ENCODE data around the gene EXT2.

EXT2 gene

DNA sequence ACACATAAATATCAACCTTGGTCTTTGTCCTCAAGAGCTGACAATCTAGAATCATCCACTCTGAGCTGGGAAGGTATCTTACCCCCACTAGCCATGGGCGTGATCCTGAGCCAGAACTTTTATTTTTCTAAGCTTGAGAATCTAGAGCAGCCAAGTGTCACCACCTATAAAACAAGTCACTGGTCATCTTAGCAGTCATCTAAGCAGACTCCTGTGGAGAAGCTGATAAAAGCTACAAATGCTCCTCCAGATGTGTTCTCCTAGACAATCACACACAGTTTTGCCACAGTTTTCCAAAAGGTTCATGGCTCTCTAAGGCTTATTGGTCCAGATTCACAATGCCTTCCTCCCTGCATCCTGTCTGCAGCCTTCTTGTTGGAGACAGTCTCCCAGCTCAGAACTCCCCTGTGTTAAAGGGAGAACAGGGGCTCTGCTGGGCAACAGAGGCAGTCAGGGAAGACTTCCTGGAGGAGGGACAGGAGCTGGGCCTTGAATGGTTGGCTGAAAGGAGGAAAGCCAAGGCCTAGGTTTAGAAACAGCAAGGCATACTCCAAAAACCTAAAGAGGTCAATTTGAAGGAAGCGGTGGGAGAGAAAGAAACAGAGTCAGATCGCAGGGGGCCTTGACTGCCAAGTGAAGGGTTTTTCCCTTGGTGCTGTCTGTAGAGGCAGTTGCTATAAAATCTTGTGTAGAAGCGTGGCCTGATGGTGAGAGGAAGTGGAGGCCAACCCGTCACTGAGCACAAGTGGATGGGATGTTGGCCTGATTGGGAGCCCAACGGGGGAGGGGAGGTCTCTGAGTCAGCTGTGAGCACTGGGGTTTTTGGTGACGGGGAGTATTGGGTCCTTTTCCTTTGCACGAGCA is 172.5 kb downstream of the EXT2 start:
- no peak for TF ChIP-seq CSDC2 (CRISPR knock-in tag; IDR thresholded peaks at IDR 0.05)
- no peak for TF ChIP-seq CREB5 (CRISPR knock-in tag; IDR thresholded peaks at IDR 0.05; ENCODE audit: low read depth)
- no peak for TF ChIP-seq PPARA (CRISPR knock-in tag; IDR thresholded peaks at IDR 0.05; ENCODE audit: borderline replicate concordance)
- no peak for TF ChIP-seq CSRNP3 (CRISPR knock-in tag; IDR thresholded peaks at IDR 0.05)

GRCh38 chr11:44268614-44269080 is 173.2 kb downstream of the EXT2 start:
- TF ChIP-seq PPARA (CRISPR knock-in tag; IDR thresholded peaks at IDR 0.05; ENCODE audit: borderline replicate concordance) (no peak), GLIS3 (CRISPR knock-in tag; IDR thresholded peaks at IDR 0.05) (no peak), ZC3H10 (CRISPR knock-in tag; IDR thresholded peaks at IDR 0.05) (no peak), TSHZ2 (CRISPR knock-in tag; IDR thresholded peaks at IDR 0.05) (no peak), SNAI2 (CRISPR knock-in tag; IDR thresholded peaks at IDR 0.05) (no peak), OSR1 (CRISPR knock-in tag; IDR thresholded peaks at IDR 0.05) (no peak), ZNF8 (CRISPR knock-in tag; IDR thresholded peaks at IDR 0.05) (no peak), TOX (CRISPR knock-in tag; IDR thresholded peaks at IDR 0.05; ENCODE audit: borderline replicate concordance) (no peak), CSRNP3 (CRISPR knock-in tag; IDR thresholded peaks at IDR 0.05) (no peak), ISL1 (CRISPR knock-in tag; IDR thresholded peaks at IDR 0.05) (no peak), CSDC2 (CRISPR knock-in tag; IDR thresholded peaks at IDR 0.05) (no peak), ZNF565 (CRISPR knock-in tag; conservative IDR thresholded peaks at IDR 0.05; ENCODE audit: low read depth) (no peak), ZFP3 (CRISPR knock-in tag; IDR thresholded peaks at IDR 0.05) (no peak), POU6F1 (CRISPR knock-in tag; IDR thresholded peaks at IDR 0.05; ENCODE audit: borderline replicate concordance, low read depth) (no peak), ZFP30 (CRISPR knock-in tag; IDR thresholded peaks at IDR 0.05) (no peak), BACH2 (CRISPR knock-in tag; IDR thresholded peaks at IDR 0.05; ENCODE audit: borderline replicate concordance) (no peak), RARB (CRISPR knock-in tag; IDR thresholded peaks at IDR 0.05) (no peak)
- TF ChIP-seq, protein P1, sequence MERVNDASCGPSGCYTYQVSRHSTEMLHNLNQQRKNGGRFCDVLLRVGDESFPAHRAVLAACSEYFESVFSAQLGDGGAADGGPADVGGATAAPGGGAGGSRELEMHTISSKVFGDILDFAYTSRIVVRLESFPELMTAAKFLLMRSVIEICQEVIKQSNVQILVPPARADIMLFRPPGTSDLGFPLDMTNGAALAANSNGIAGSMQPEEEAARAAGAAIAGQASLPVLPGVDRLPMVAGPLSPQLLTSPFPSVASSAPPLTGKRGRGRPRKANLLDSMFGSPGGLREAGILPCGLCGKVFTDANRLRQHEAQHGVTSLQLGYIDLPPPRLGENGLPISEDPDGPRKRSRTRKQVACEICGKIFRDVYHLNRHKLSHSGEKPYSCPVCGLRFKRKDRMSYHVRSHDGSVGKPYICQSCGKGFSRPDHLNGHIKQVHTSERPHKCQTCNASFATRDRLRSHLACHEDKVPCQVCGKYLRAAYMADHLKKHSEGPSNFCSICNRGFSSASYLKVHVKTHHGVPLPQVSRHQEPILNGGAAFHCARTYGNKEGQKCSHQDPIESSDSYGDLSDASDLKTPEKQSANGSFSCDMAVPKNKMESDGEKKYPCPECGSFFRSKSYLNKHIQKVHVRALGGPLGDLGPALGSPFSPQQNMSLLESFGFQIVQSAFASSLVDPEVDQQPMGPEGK (CRISPR knock-in tag; IDR thresholded peaks at IDR 0.05; ENCODE audit: borderline replicate concordance), result no peak
- no peak for ATAC-seq

More for the DNA sequence above, 172.5 kb downstream of the EXT2 start:
- no peak for ATAC-seq
